NCI-H146 treated with DMSO at 0.1 percent for 48 hours (cell line): ENCODE measurements around the gene CHODL.

ENCODE experiments used
- DNase-seq: peaks from one replicate; lab custom pipeline; 2025; ENCODE audit not compliant: unreplicated experiment; lab: John Stamatoyannopoulos, UW

CHODL gene

GRCh38 chr21:18244671-18245463 is at the start of gene CHODL:
Gene CHODL (plus strand): TSS chr21:18244833. CDS start chr21:18245224, 391 bp downstream.
- DNase-seq = no peak

GRCh38 chr21:18204931-18205330 is 39.7 kb upstream of the CHODL start:
- no peak for DNase-seq

- DNase-seq = no peak
Observed at GRCh38 chr21:18218331-18218730, 26.3 kb upstream of the CHODL start.

GRCh38 chr21:18220498-18220897 is 24.1 kb upstream of the CHODL start:
- DNase-seq = no peak

GRCh38 chr21:18222346-18222745 is 22.3 kb upstream of the CHODL start:
- no peak for DNase-seq

GRCh38 chr21:18228060-18228739 is 16.4 kb upstream of the CHODL start:
- DNase-seq = no peak

GRCh38 chr21:18235545-18235944 is 9.1 kb upstream of the CHODL start:
- no peak for DNase-seq

- DNase-seq = no peak
Observed at GRCh38 chr21:18245464-18245967, 883 bp downstream of the CHODL start.

GRCh38 chr21:18248171-18248570 is 3.5 kb downstream of the CHODL start:
- DNase-seq = no peak

GRCh38 chr21:18249672-18250071 is 5.0 kb downstream of the CHODL start:
- DNase-seq = no peak

GRCh38 chr21:18251065-18251464 is 6.4 kb downstream of the CHODL start:
- DNase-seq = no peak

GRCh38 chr21:18252256-18252655 is 7.6 kb downstream of the CHODL start:
- no peak for DNase-seq

- no peak for DNase-seq
Observed at GRCh38 chr21:18252680-18253079, 8.0 kb downstream of the CHODL start.

- DNase-seq = no peak
Observed at GRCh38 chr21:18253221-18253620, 8.6 kb downstream of the CHODL start.

GRCh38 chr21:18253799-18254198 is 9.2 kb downstream of the CHODL start:
- no peak for DNase-seq

- DNase-seq = no peak
Observed at GRCh38 chr21:18265944-18266343, 21.3 kb downstream of the CHODL start.

- DNase-seq = no peak
Observed at GRCh38 chr21:18267496-18267895, 22.9 kb downstream of the CHODL start.

GRCh38 chr21:18268906-18269305 is 24.3 kb downstream of the CHODL start:
- DNase-seq = no peak

- no peak for DNase-seq
Observed at GRCh38 chr21:18269856-18270255, 25.2 kb downstream of the CHODL start.

GRCh38 chr21:18273400-18273799 is 28.8 kb downstream of the CHODL start:
- DNase-seq = no peak

GRCh38 chr21:18274370-18274769 is 29.7 kb downstream of the CHODL start:
- no peak for DNase-seq

- DNase-seq = no peak
Observed at GRCh38 chr21:18275781-18276180, 31.1 kb downstream of the CHODL start.
